Breast epithelium (tissue), 4 donors: ENCODE measurements around the gene CCDC88C. TPM values are rescaled to one million over a fixed set of nuclear protein-coding genes. Genes with fewer than 3 reads are reported as not detected.

Source experiments
- DNase-seq, 2 donors: peaks; one replicate each; pipeline ENCODE4 v3.0.0-alpha.2; 2019; ENCODE audit warnings: low spot score in 2 of 2
- H3K27ac ChIP-seq, 2 donors: fragments of 200-600 bp; sonication (generic) in 1 of 2; one replicate each; pipeline ENCODE4 v1.5.1; 2016 to 2019; ENCODE audit warnings: mild to moderate bottlenecking in 1 of 2
- H3K27me3 ChIP-seq, 2 donors: fragments of 200-600 bp; sonication (generic) in 1 of 2; one replicate each; pipeline versions ENCODE4 v1.5.1 to v1.6.0; 2017 to 2019; ENCODE audit warnings: control low read depth in 1 of 2, mild to moderate bottlenecking in 1 of 2
- H3K36me3 ChIP-seq: fragments of 200-600 bp; one replicate; pipeline ENCODE4 v1.5.1; 2019
- H3K4me1 ChIP-seq, 2 donors: fragments of 200-600 bp; sonication (generic); one replicate each; pipeline ENCODE4 v1.5.1; 2016 to 2019; ENCODE audit warnings: control low read depth in 1 of 2
- H3K4me3 ChIP-seq, 3 donors: fragments of 200-600 bp; sonication (generic); 1 replicate in 2 of 3; 2 replicates in 1 of 3; pipeline ENCODE4 v1.5.1; 2016 to 2019; ENCODE audit warnings: mild to moderate bottlenecking in 3 of 3, moderate library complexity in 2 of 3
- H3K9me3 ChIP-seq, 2 donors: fragments of 200-600 bp; sonication (generic) in 1 of 2; one replicate each; pipeline ENCODE4 v1.5.1; 2016 to 2019; ENCODE audit warnings: control low read depth in 1 of 2
- POLR2A ChIP-seq: fragments of 450-650 bp; IDR thresholded peaks from one replicate; pipeline ENCODE4 v1.6.1; 2016; ENCODE audit warnings: antibody characterized with exemption, mild to moderate bottlenecking, moderate library complexity
- POLR2AphosphoS5 ChIP-seq, 3 donors: sonication (generic); formaldehyde crosslinking; IDR thresholded peaks; one replicate each; pipeline ENCODE4 v1.6.1; 2017; ENCODE audit warnings: antibody characterized with exemption in 3 of 3
- intact Hi-C: fragments of 100-400 bp; cut with DNase I; formaldehyde crosslinking; loops from one replicate; pipeline ENCODE4 v1.15.1; 2023; ENCODE audit warnings: low total_unique reads
- total RNA-seq, 3 donors: library from RNA; depleted of rRNA; stranded (reverse); fragments of >200 nt; gene quantifications; one replicate each; pipeline ENCODE4 v1.1.0, GENCODE V29; 2016
- TF ChIP-seq, protein P1 (sequence below), 3 donors: fragments of 450-650 bp; IDR thresholded peaks; one replicate each; pipeline ENCODE4 v1.5.1; 2016 to 2017; ENCODE audit warnings: antibody characterized with exemption in 3 of 3, mild to moderate bottlenecking in 3 of 3, moderate library complexity in 3 of 3

Gene CCDC88C
- total RNA-seq, 3 donors from 2014 or later, result 5.8 to 25.9 (median 19.3) TPM

DNA sequence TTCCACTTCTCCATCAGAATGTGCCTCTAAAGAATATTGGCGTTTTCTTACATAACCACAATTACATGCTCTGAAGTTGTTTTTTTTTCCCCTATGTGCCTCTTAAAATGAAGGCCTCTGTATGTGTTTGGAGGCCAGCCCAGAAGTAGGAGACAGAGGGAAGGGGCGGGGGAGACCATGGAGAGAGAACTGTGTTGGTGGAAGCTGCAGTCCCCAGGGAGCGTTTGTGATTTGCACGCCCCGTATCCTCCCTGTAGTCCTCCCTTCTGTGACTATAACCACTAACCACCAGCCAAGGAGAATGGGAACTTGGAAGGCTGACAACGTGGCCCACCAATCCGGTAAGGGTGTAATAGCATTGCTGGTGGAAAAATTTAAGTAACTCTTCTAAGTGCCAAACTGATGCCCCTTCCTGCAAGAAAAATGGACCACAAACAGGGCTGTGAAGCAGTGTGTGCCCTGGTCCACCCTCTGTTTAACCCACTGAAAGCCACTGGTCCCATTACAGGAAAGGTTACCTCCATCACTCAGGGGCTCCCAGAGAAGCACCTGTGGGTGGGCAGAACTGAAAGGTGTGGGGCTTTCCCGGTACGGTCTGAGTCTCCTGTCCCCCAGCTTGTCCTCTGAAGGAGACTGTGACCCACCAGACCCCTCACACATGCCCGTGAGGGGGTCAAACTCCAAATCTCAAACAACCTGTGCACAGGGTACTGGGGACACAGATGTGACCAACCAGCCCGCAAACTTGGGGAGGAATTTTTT lies 36.8 kb downstream of the CCDC88C start:
- H3K36me3 ChIP-seq, result no peaks in the 10 kb centered on the region
- intact Hi-C loops, result no loop called here
- TF ChIP-seq, protein P1, sequence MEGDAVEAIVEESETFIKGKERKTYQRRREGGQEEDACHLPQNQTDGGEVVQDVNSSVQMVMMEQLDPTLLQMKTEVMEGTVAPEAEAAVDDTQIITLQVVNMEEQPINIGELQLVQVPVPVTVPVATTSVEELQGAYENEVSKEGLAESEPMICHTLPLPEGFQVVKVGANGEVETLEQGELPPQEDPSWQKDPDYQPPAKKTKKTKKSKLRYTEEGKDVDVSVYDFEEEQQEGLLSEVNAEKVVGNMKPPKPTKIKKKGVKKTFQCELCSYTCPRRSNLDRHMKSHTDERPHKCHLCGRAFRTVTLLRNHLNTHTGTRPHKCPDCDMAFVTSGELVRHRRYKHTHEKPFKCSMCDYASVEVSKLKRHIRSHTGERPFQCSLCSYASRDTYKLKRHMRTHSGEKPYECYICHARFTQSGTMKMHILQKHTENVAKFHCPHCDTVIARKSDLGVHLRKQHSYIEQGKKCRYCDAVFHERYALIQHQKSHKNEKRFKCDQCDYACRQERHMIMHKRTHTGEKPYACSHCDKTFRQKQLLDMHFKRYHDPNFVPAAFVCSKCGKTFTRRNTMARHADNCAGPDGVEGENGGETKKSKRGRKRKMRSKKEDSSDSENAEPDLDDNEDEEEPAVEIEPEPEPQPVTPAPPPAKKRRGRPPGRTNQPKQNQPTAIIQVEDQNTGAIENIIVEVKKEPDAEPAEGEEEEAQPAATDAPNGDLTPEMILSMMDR (IDR thresholded peaks at IDR 0.05), result no peak
- TF ChIP-seq POLR2AphosphoS5 (IDR thresholded peaks at IDR 0.05) (no peak), POLR2A (no peak)
- H3K27me3 ChIP-seq, result no peaks in the 10 kb centered on the region
- no peak overlapping the region for H3K4me3 ChIP-seq
- H3K4me1 ChIP-seq, result no peaks in the 10 kb centered on the region
- no peak overlapping the region for H3K27ac ChIP-seq
- DNase-seq, result no peak
- no peaks in the 10 kb centered on the region for H3K9me3 ChIP-seq

DNA sequence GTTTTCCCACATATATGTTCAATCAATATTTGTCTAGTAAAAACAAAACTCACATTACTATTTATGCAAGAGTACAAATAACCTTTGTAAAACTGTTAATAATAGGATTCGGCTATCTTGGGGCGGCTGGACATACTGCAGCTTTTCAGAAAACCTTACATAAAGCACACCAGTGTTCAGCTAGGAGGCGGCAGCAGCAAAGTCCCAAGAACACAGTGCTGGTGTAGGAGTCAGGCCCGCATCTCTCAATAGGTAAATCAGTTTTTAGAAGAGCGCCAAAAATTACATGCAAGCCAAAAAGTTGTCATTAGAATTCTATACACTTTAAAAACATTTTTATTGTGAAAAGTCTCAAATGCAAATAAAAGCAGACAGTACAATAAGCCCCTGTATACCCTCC lies 37.5 kb downstream of the CCDC88C start:
- no peak for DNase-seq
- intact Hi-C loops, result no loop called here
- Histone ChIP-seq H3K4me1 (no peaks in the 10 kb centered on the region), H3K27ac (no peak overlapping the region), H3K4me3 (no peak overlapping the region), H3K27me3 (no peaks in the 10 kb centered on the region), H3K36me3 (no peaks in the 10 kb centered on the region), H3K9me3 (no peaks in the 10 kb centered on the region)
- TF ChIP-seq, protein P1 (IDR thresholded peaks at IDR 0.05), result no peak
- TF ChIP-seq POLR2A (no peak), POLR2AphosphoS5 (IDR thresholded peaks at IDR 0.05) (no peak)

DNA sequence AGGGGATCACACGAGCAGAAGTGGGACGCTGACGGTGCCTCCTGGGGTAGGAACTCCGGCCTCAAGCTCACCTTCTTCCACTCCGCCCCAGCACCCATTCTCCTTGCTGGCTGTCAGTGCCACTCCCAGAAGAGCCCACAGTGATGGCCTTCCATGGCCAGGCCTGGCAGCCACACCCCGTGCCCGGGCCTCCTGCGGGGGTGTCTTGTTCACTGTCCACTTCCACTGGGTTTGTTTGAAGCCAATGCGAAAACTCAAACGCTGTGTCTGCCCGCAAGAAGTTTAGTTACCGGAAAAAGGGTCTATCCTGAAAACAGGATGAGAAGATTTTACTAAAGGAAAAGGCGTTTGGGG lies 38.1 kb downstream of the CCDC88C start:
- Histone ChIP-seq H3K4me1 (no peaks in the 10 kb centered on the region), H3K27me3 (no peaks in the 10 kb centered on the region), H3K36me3 (no peaks in the 10 kb centered on the region), H3K9me3 (no peaks in the 10 kb centered on the region), H3K27ac (peak overlapping the region in 1 of 2 donors; percentile 21), H3K4me3 (no peak overlapping the region)
- TF ChIP-seq POLR2A (no peak), POLR2AphosphoS5 (IDR thresholded peaks at IDR 0.05) (no peak)
- TF ChIP-seq, protein P1 (IDR thresholded peaks at IDR 0.05), result no peak
- no peak for DNase-seq
- intact Hi-C loops, result loop anchor here (5.0 kb wide), 1 partner anchor 1022 kb away; no protein-coding TSS in a partner anchor

DNA sequence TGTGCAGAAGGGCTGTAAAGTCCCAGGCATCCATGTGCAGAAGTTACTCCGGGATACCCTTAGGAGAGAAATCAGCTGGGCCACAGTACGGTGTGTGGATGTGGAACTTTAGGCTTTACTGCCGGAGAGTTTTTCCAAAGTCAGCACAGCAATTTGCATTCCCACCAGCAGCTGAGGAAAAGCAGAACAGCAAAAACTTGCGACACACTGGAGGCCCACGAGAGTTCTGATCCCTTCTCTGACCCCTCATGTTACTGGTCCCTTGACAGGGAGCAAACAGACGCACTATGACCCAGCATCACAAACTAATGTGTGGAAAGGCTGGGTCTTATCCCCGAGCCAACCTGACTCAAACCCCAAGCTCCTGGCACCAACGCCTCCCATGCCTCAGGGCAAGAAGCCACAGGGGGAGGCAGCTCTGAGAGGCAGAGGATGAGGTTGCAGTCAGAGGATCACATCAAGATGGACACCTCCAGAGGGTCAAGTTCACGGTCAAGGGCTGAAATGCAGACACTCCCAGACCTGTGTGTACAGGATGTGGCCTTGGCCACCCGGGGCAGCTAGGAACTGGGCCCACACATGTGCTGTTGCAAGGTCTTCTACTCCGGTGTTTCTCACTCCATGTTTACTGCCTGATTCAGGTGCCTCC lies 38.6 kb downstream of the CCDC88C start:
- TF ChIP-seq POLR2AphosphoS5 (IDR thresholded peaks at IDR 0.05) (no peak), POLR2A (no peak)
- TF ChIP-seq, protein P1 (IDR thresholded peaks at IDR 0.05), result no peak
- H3K4me3 ChIP-seq, result no peak overlapping the region
- H3K9me3 ChIP-seq, result no peaks in the 10 kb centered on the region
- no peak for DNase-seq
- H3K36me3 ChIP-seq, result no peaks in the 10 kb centered on the region
- H3K27ac ChIP-seq, result peak overlapping the region in 1 of 2 donors; percentile 21
- H3K27me3 ChIP-seq, result no peaks in the 10 kb centered on the region
- intact Hi-C loops, result loop anchor here (5.0 kb wide), 1 partner anchor 1022 kb away; no protein-coding TSS in a partner anchor
- H3K4me1 ChIP-seq, result no peaks in the 10 kb centered on the region
